Measurements from ENCODE around the gene PARPBP. TPM values are rescaled to one million over a fixed set of nuclear protein-coding genes. Genes with fewer than 3 reads are reported as not detected.

Gene PARPBP
- total RNA-seq, 2 donors from 2014 or later = 0.52 TPM; not detected in 1

DNA sequence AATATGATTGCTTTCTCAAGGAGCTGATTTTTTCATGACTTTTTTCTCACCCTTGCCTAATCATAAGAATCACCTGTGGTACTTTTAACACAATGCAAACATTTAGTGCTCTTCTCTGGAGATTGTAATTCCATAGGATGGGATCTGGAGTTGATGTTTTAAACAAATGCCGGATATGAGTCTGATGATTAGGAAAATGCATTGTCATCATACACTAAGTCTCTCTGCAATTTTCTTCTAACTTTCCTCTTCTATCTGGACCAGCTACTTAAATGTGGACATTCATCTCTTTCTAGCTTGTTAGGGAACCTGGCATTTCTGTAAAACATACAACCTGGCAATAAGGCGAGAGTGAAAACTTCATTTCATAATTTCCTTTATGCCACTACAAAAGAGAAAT is 54.1 kb downstream of the PARPBP start:
- no peaks in the 10 kb centered on the region for H3K36me3 ChIP-seq (replicated peaks in 1 of 2; ENCODE audit: insufficient read depth in 1 of 2, low read depth in 2 of 2)
- no peaks in the 10 kb centered on the region for H3K9me3 ChIP-seq
- intact Hi-C loops (cut with DNase I) = no loop called here
- 84 to 87% methylated on average over 2 of the region's 2 CpGs for WGBS, 2 donors
- DNase-seq (no peak), ATAC-seq (no peak)
- H3K27ac ChIP-seq = no peak overlapping the region
- no peak overlapping the region for H3K4me3 ChIP-seq
- H3K4me1 ChIP-seq = no peaks in the 10 kb centered on the region
- no peak for TF ChIP-seq POLR2A (IDR thresholded peaks at IDR 0.05)
- TF ChIP-seq, protein P1, sequence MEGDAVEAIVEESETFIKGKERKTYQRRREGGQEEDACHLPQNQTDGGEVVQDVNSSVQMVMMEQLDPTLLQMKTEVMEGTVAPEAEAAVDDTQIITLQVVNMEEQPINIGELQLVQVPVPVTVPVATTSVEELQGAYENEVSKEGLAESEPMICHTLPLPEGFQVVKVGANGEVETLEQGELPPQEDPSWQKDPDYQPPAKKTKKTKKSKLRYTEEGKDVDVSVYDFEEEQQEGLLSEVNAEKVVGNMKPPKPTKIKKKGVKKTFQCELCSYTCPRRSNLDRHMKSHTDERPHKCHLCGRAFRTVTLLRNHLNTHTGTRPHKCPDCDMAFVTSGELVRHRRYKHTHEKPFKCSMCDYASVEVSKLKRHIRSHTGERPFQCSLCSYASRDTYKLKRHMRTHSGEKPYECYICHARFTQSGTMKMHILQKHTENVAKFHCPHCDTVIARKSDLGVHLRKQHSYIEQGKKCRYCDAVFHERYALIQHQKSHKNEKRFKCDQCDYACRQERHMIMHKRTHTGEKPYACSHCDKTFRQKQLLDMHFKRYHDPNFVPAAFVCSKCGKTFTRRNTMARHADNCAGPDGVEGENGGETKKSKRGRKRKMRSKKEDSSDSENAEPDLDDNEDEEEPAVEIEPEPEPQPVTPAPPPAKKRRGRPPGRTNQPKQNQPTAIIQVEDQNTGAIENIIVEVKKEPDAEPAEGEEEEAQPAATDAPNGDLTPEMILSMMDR (IDR thresholded peaks at IDR 0.05) = no peak
- no peaks in the 10 kb centered on the region for H3K27me3 ChIP-seq

DNA sequence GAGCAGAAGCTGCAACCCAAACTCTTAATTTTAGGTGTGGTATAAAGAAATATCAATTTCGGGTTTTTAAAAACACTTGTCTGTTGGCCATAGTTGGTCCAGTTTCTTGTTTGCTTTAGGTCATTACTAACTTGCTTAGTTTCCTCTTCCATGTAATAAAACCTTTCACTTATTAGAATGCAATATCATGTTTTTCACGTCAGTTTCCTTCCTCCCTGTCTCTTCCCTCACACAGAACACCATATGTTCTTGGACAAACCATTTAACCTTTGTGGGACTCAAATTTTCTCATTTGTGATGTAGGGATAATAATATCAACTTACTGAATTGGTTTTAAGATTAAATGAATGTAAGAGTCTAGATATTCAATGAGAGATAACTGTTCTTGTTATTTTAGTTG is 54.8 kb downstream of the PARPBP start:
- H3K36me3 ChIP-seq (replicated peaks in 1 of 2; ENCODE audit: insufficient read depth in 1 of 2, low read depth in 2 of 2) = no peaks in the 10 kb centered on the region
- intact Hi-C loops (cut with DNase I) = no loop called here
- ATAC-seq (no peak), DNase-seq (no peak)
- H3K9me3 ChIP-seq = no peaks in the 10 kb centered on the region
- H3K27ac ChIP-seq = no peak overlapping the region
- no peaks in the 10 kb centered on the region for H3K4me1 ChIP-seq
- TF ChIP-seq, protein P1 (IDR thresholded peaks at IDR 0.05) = no peak
- TF ChIP-seq POLR2A (IDR thresholded peaks at IDR 0.05) = no peak
- WGBS, 2 donors = 81% methylated on average over 2 of the region's 2 CpGs
- H3K27me3 ChIP-seq = no peaks in the 10 kb centered on the region
- no peak overlapping the region for H3K4me3 ChIP-seq

DNA sequence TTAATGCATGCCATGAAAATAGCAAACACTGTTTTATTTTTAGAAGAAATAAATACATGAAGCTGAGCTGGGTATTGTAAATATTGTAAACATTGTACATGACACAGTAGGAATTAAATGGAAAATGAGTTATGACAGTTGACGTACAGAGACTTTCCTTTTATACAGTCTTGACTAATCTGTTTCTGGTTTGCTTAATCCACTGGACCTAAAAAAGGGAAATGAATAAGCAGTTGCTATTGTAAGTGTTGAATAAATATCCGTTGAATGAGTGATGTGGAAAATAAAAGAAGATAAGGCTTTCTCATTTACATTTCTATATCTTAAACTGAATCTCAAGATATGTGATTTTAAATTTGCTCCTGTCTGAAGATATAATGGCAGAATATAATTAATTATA is 62.7 kb downstream of the PARPBP start:
- no peak overlapping the region for H3K4me3 ChIP-seq
- H3K4me1 ChIP-seq = no peaks in the 10 kb centered on the region
- no peaks in the 10 kb centered on the region for H3K27me3 ChIP-seq
- H3K9me3 ChIP-seq = no peaks in the 10 kb centered on the region
- ATAC-seq (no peak), DNase-seq (no peak)
- intact Hi-C loops (cut with DNase I) = no loop called here
- no peaks in the 10 kb centered on the region for H3K36me3 ChIP-seq (replicated peaks in 1 of 2; ENCODE audit: insufficient read depth in 1 of 2, low read depth in 2 of 2)
- WGBS, 2 donors = 56 to 65% methylated on average over 2 of the region's 2 CpGs
- TF ChIP-seq, protein P1 (IDR thresholded peaks at IDR 0.05) = no peak
- no peak for TF ChIP-seq POLR2A (IDR thresholded peaks at IDR 0.05)
- H3K27ac ChIP-seq = no peak overlapping the region

DNA sequence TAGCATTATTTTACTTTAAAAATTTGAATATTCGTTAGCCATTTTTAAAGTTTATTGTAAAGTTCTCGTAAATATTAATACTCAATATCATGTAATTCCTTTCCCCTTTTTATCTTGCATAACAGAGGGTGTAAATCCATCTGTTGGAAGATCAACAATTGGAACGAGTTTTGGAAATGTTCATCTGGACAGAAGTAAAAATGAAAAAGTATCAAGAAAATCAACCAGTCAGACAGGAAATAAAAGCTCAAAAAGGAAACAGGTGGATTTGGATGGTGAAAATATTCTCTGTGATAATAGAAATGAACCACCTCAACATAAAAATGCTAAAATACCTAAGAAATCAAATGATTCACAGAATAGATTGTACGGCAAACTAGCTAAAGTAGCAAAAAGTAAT is 75.8 kb downstream of the PARPBP start:
- H3K27me3 ChIP-seq = no peaks in the 10 kb centered on the region
- DNase-seq = no peak
- intact Hi-C loops (cut with DNase I) = no loop called here
- TF ChIP-seq POLR2A (IDR thresholded peaks at IDR 0.05) = no peak
- no peaks in the 10 kb centered on the region for H3K36me3 ChIP-seq (replicated peaks in 1 of 2; ENCODE audit: insufficient read depth in 1 of 2, low read depth in 2 of 2)
- H3K4me1 ChIP-seq = no peaks in the 10 kb centered on the region
- WGBS, 2 donors = 79 to 81% methylated on average over 4 of the region's 4 CpGs
- H3K4me3 ChIP-seq = no peak overlapping the region
- no peak for ATAC-seq
- H3K27ac ChIP-seq = no peak overlapping the region
- no peaks in the 10 kb centered on the region for H3K9me3 ChIP-seq

DNA sequence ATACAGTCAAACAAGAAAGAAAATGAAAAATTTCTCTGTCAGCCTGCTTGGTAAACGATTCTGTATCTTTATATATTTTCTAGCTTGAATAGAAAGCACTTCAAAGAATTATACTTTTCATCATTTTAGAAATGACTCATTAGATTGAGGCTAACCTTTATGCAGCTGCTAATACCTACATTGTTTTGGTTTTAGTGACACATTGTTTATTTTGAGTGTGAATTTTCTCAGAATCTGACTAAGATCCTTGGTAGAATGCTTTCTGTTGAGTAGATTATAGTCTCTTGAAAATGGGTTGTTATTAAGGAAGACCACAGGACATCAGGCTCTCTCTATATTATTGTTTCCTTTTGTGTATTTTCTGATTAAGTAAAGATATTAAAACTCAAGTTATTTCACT is 77.8 kb downstream of the PARPBP start, which contains the start of gene PMCH:
Gene PMCH (minus strand): TSS at position 45 of the 400 bp plus-strand sequence. CDS start 63 bp downstream, outside the sequence.
- Histone ChIP-seq H3K27ac (no peak within 1 kb of the TSS), H3K9me3 (no peaks in the 10 kb centered on the region), H3K27me3 (no peaks in the 10 kb centered on the region), H3K4me3 (no peak within 1 kb of the TSS), H3K4me1 (no peaks in the 10 kb centered on the region), H3K36me3 (replicated peaks in 1 of 2; ENCODE audit: insufficient read depth in 1 of 2, low read depth in 2 of 2) (no peaks in the 10 kb centered on the region)
- TF ChIP-seq POLR2A (IDR thresholded peaks at IDR 0.05) = no peak
- TF ChIP-seq, protein P1 (IDR thresholded peaks at IDR 0.05) = no peak
- 37 to 39% methylated on average over 1 of the region's 1 CpG for WGBS, 2 donors
- intact Hi-C loops (cut with DNase I) = no loop called here
- DNase-seq = no peak
- ATAC-seq = no peak
